Effector CD4-positive, alpha-beta T cell (primary cell): ENCODE results near the gene AP1S2.
"Not testable (repeated sequence)": the region's sequence is repeated elsewhere in the genome, so short reads cannot be mapped to it uniquely, and the experiment has no call there.

ENCODE experiments used
- DNase-seq: peaks from one replicate; pipeline ENCODE4 v3.0.0-alpha.2; 2020
- total RNA-seq: gene quantifications from one replicate; lab custom pipeline; 2026; lab: John Stamatoyannopoulos, UW

The AP1S2 gene
- total RNA-seq, result 31.3 reads per million, percentile 57 among the genes with 10 or more reads in this experiment

GRCh38 chrX:15854712-15855567, at the start of gene AP1S2:
AP1S2 (minus strand) TSS chrX:15854813; CDS start chrX:15852524, 2,289 bp downstream.
- DNase-seq, result peak; percentile 96

- DNase-seq, result no peak
Measured at GRCh38 chrX:15903186-15903681, 48.6 kb upstream of the AP1S2 start.

- no peak for DNase-seq
Measured at GRCh38 chrX:15895334-15895733, 40.7 kb upstream of the AP1S2 start.

GRCh38 chrX:15894724-15895123, 40.1 kb upstream of the AP1S2 start:
- DNase-seq, result no peak

GRCh38 chrX:15890463-15890862, 35.9 kb upstream of the AP1S2 start:
- no peak for DNase-seq

GRCh38 chrX:15888062-15888461, 33.4 kb upstream of the AP1S2 start:
- no peak for DNase-seq

GRCh38 chrX:15883540-15883863, 28.9 kb upstream of the AP1S2 start:
- no peak for DNase-seq

- no peak for DNase-seq
Measured at GRCh38 chrX:15882704-15883539, 28.3 kb upstream of the AP1S2 start.

- DNase-seq, result no peak
Measured at GRCh38 chrX:15881381-15881897, 26.8 kb upstream of the AP1S2 start.

- DNase-seq, result not testable (repeated sequence)
Measured at GRCh38 chrX:15877914-15878313, 23.3 kb upstream of the AP1S2 start.

- no peak for DNase-seq
Measured at GRCh38 chrX:15877380-15877779, 22.8 kb upstream of the AP1S2 start.

GRCh38 chrX:15874672-15875071, 20.1 kb upstream of the AP1S2 start:
- DNase-seq, result no peak

GRCh38 chrX:15873566-15873965, 19.0 kb upstream of the AP1S2 start:
- DNase-seq, result no peak

GRCh38 chrX:15870310-15870709, 15.7 kb upstream of the AP1S2 start:
- DNase-seq, result no peak

- no peak for DNase-seq
Measured at GRCh38 chrX:15869695-15870094, 15.1 kb upstream of the AP1S2 start.

- no peak for DNase-seq
Measured at GRCh38 chrX:15866147-15866546, 11.5 kb upstream of the AP1S2 start.

- no peak for DNase-seq
Measured at GRCh38 chrX:15864629-15865028, 10.0 kb upstream of the AP1S2 start.

GRCh38 chrX:15864023-15864422, 9.4 kb upstream of the AP1S2 start:
- no peak for DNase-seq

GRCh38 chrX:15860921-15861320, 6.3 kb upstream of the AP1S2 start:
- no peak for DNase-seq

GRCh38 chrX:15858051-15858450, 3.4 kb upstream of the AP1S2 start:
- DNase-seq, result no peak

GRCh38 chrX:15856636-15857035, 2.0 kb upstream of the AP1S2 start:
- no peak for DNase-seq

GRCh38 chrX:15856222-15856587, 1.6 kb upstream of the AP1S2 start:
- DNase-seq, result no peak

GRCh38 chrX:15855568-15856221, 1.1 kb upstream of the AP1S2 start:
- no peak for DNase-seq
